ENCODE measurements around the gene RNF212.

The RNF212 gene

GRCh38 chr4:1036976-1037810 lies 76.2 kb downstream of the RNF212 start:
- DNase-seq (ENCODE audit: low read depth, low spot score): no peak

GRCh38 chr4:1036095-1036494 lies 77.3 kb downstream of the RNF212 start:
- no peak for DNase-seq (ENCODE audit: low read depth, low spot score)

- DNase-seq (ENCODE audit: low read depth, low spot score): no peak
Measured at GRCh38 chr4:1035510-1035909, 77.9 kb downstream of the RNF212 start.

DNA sequence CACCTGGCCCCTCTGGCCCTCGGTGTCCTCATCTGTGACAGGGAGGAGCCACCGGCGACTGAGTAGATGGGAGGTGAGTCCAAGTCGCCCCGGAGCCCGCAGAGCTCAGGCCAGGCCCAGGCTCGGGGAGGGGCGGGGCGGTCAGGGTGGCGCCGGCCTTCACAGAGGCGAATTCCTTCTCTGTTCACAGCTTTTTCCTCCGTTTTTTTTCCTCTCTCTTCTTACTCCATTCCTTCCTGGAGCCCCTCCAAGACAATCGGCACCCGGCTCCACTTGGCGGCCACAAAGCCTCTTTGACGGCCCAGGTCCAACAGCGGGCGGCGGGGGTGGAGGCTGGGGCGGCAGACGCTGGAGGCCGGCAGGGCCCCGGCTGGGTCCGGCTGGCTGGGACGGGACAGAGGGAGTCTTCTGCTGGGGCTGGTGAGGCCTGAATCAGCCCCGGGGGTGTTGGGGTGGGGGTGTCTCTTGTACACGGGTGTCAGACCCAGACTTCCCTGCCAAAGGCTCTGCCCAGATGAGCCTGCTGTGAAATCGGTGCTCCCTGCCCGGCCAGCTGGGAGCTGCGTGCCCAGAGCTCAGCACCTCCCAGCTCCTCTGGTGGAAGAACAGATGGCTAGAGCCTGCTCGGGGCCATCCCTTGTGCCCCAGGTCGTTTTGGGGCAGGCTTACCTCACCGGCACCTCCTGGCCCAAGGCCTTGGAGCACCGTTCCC lies 79.4 kb downstream of the RNF212 start:
- DNase-seq (ENCODE audit: low read depth, low spot score): no peak

GRCh38 chr4:1032861-1033260 lies 80.5 kb downstream of the RNF212 start:
- DNase-seq (ENCODE audit: low read depth, low spot score): no peak

GRCh38 chr4:1031956-1032795 lies 81.2 kb downstream of the RNF212 start:
- DNase-seq (ENCODE audit: low read depth, low spot score): no peak

DNA sequence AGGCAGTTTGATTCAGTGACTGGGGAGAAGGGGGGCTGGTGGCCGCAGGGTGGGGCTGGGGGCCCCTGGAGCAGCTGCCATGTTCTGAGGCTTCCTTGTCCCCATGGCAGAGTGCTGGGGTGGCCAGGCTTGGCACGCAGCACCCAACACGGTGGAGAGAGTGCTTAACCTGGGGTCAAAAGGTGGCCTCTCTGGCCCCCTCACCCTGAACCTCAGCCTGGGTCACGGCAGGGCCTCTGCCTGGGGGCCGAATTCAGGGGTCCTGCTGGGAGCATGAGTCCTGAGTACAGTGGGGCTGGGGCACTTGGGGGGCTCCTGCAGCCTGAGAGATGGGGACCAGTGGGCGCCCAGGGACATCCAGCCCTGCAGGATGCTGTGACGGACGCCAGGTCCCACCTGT lies 82.0 kb downstream of the RNF212 start:
- no peak for DNase-seq (ENCODE audit: low read depth, low spot score)

DNA sequence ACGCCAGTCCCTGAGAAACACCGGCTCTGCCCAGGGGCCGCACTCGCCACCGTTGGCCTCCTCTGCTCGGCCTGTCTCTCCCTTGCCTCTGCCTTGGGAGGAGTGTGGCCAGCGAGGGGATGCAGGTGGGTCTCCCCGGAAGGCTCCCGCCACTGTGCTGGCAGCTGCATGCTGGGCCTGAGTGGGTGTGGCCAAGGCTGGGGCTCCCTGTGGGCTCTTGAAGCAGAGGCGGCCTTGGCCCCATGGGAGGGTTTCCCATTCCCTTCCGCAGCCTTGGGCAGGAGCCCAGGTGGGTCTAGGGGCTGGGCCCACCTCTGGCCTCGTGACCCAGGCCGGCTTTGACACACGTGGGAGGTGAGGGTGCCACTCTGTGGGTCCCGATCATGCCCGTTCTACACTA lies 82.8 kb downstream of the RNF212 start:
- no peak for DNase-seq (ENCODE audit: low read depth, low spot score)

- no peak for DNase-seq (ENCODE audit: low read depth, low spot score)
Measured at GRCh38 chr4:1030031-1030430, 83.3 kb downstream of the RNF212 start.

DNA sequence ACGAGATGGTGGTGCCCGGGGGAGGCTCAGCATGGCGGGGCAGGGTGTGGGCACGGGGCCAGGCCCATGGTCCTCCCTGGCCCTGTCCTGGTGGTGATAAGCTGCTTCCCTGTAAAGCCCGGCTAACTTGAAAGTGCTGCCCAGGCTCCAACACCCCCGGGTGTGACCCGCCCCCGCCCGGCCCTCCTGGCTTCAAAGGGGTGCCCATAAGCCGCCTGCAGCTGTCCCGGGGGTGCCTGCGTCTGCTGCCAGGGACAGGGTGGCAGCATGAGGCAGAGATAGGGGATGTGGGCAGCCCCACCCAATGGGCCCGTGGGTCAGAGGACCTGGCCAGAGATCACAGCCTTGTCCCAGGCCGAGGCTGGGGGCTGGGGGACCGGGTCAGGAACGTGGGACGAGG lies 83.8 kb downstream of the RNF212 start:
- no peak for DNase-seq (ENCODE audit: low read depth, low spot score)

DNA sequence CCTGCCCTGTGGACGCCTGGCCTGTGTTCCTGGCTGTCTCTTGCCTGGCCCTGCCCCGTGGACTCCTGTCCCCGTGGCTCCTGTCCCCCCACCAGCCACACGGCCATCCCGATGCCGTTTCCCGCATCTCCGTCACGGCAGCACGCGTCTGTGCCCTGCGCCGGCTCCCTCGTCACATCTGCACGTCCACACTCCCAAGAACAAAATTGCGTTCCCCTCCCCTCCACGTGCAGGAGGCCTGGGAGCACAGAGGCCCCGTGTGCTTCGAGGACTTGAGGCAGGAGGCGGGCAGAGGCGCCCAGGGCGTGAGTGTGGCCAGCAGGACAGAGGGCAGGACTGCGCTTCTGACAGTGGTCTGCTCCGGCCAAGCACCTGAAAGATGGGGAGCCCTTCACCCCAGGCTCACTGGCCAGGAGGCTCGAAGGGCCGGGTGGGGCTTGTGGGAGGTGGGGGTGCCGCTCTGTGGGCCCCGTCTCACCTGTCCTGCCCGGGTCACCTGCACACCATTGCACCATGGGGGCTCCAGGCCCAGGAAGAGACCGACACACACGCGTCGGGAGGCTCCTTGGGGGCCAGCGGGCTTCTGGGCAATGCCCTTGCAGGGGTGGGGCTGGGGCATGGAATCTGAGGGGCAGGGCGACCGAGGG lies 84.7 kb downstream of the RNF212 start:
- no peak for DNase-seq (ENCODE audit: low read depth, low spot score)

- DNase-seq (ENCODE audit: low read depth, low spot score): no peak
Measured at GRCh38 chr4:1027915-1028238, 85.5 kb downstream of the RNF212 start.

GRCh38 chr4:1027219-1027914 lies 86.0 kb downstream of the RNF212 start:
- DNase-seq (ENCODE audit: low read depth, low spot score): no peak

DNA sequence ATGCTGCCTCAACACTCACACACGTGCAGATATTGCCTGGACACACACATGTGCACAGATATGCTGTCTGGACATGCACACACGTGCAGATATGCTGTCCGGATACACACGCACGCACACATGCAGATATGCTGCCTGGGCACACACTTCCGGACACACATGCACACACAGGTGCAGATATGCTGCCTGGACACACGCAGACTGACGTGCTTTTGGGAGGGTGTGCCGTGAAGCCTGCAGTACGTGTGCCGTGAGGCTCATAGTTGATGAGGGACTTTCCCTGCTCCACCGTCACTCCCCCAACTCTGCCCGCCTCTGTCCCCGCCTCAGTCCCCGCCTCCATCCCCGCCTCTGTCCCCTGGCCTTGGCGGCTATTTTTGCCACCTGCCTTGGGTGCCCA lies 87.2 kb downstream of the RNF212 start:
- DNase-seq (ENCODE audit: low read depth, low spot score): no peak

- DNase-seq (ENCODE audit: low read depth, low spot score): no peak
Measured at GRCh38 chr4:1024882-1025545, 88.3 kb downstream of the RNF212 start.

GRCh38 chr4:1023895-1024740 lies 89.2 kb downstream of the RNF212 start:
- DNase-seq (ENCODE audit: low read depth, low spot score): no peak

DNA sequence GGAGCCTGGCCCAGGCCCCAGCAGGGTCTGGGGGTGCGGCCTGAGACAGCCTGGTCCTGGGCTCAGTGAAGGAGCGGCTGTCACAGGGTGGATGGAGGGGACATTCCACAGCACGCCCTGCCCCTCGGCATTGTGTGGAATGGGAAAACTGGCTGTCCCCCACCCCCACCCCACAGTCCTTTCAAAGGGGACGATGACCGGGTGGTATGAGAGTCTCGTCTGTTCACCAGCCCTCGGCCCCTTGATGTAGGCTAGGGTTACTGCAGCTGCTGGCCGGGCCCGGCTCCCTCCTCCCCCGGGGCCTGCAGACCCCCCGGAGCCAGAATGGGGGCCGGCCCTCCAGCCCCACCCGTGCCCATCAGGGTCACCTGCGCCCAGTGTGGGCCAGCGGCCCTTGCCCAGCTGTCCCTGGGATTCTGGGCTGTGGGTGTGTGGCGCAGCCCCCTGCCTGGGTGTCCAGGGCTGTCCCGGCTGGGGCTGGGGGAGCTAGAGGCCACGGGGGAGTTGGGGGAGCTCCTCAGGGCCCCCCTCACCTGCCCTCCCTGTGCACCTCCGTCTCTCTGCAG lies 90.2 kb downstream of the RNF212 start:
- no peak for DNase-seq (ENCODE audit: low read depth, low spot score)

GRCh38 chr4:1022739-1023066 lies 90.7 kb downstream of the RNF212 start:
- DNase-seq (ENCODE audit: low read depth, low spot score): no peak

DNA sequence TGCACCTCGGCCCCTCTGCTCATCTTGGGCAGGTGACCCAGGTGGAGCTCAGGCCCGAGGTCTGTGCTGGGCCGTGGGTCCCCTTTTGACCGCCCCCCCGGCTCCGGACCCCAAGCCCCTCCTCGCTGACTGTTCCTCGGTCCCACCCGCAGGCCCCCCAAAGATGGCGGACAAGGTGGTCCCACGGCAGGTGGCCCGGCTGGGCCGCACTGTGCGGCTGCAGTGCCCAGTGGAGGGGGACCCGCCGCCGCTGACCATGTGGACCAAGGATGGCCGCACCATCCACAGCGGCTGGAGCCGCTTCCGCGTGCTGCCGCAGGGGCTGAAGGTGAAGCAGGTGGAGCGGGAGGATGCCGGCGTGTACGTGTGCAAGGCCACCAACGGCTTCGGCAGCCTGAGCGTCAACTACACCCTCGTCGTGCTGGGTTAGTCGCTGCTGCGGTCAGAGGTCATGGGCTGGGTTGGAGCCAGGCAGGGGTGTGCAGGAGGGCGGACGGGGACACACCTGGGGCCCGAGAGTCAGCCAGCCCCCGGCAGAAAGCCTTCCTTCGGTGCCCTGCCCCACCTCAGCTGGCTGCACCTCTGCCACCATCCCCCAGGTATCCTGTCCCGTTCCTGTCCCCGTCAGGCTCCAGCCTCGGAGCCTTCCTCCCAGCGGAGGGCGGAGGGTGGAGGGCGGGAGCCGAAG lies 91.2 kb downstream of the RNF212 start:
- DNase-seq (ENCODE audit: low read depth, low spot score): no peak

All from activated CD4-positive, CD25-positive, alpha-beta regulatory T cell treated with anti-CD3 and anti-CD28 coated beads, Interleukin-2, amount 50 U/mL, for 16 hours (primary cell).